Neural cell (in vitro differentiated cells): ENCODE measurements around the gene EPHA2. TPM values are rescaled to one million over a fixed set of nuclear protein-coding genes. Genes with fewer than 3 reads are reported as not detected.
"Not testable (repeated sequence)": the region's sequence is repeated elsewhere in the genome, so short reads cannot be mapped to it uniquely, and the experiment has no call there.

ENCODE experiments used
- H2AFZ ChIP-seq: fragments of 200-600, 300-800 bp; sonication (generic), shearing (Covaris generic); 2 replicates; pipeline ENCODE4 v1.6.0; 2014; ENCODE audit warnings: low read depth, mild to moderate bottlenecking, antibody characterized with exemption, low read length, moderate library complexity
- H3F3A ChIP-seq: fragments of 200-600 bp; shearing (Covaris generic); 2 replicates; pipeline ENCODE4 v1.6.1; 2016; ENCODE audit warnings: mild to moderate bottlenecking, moderate library complexity, mixed read lengths, antibody characterized with exemption, low read length; ENCODE audit not compliant: insufficient read depth, poor library complexity, severe bottlenecking
- H3K27ac ChIP-seq: fragments of 200-600, 300-800 bp; sonication (generic), shearing (Covaris generic); 2 replicates; pipeline ENCODE4 v1.5.1; 2014; ENCODE audit warnings: mild to moderate bottlenecking, low read length, moderate library complexity
- H3K27me3 ChIP-seq: fragments of 300-800, 200-600 bp; sonication (generic), shearing (Covaris generic); 2 replicates; pipeline ENCODE4 v1.6.0; 2014; ENCODE audit warnings: mild to moderate bottlenecking, low read depth, low read length, moderate library complexity; ENCODE audit not compliant: insufficient read depth
- H3K36me3 ChIP-seq: fragments of 300-800, 200-600 bp; sonication (generic), shearing (Covaris generic); 2 replicates; pipeline ENCODE4 v1.5.1; 2014; ENCODE audit warnings: mild to moderate bottlenecking, antibody characterized with exemption, low read length, moderate library complexity; ENCODE audit not compliant: insufficient read depth
- H3K4me2 ChIP-seq: fragments of 300-800, 200-600 bp; sonication (generic), shearing (Covaris generic); 2 replicates; pipeline ENCODE4 v1.6.0; 2014; ENCODE audit warnings: mild to moderate bottlenecking, low read length
- H3K4me3 ChIP-seq: fragments of 300-800, 200-600 bp; sonication (generic), shearing (Covaris generic); 2 replicates; pipeline ENCODE4 v1.5.1; 2014; ENCODE audit warnings: mild to moderate bottlenecking, low read length, moderate library complexity
- H3K79me2 ChIP-seq: fragments of 200-600 bp; shearing (Covaris generic); replicated peaks from 2 replicates; pipeline ENCODE4 v1.6.0; 2014; ENCODE audit warnings: mild to moderate bottlenecking, low read length, moderate library complexity; ENCODE audit not compliant: insufficient read depth
- H3K9ac ChIP-seq: fragments of 300-800, 200-600 bp; sonication (generic), shearing (Covaris generic); 2 replicates; pipeline ENCODE4 v1.6.1; 2016; ENCODE audit warnings: mild to moderate bottlenecking, low read length, mixed read lengths
- H3K9me2 ChIP-seq: fragments of 200-600 bp; shearing (Covaris generic); 2 replicates; pipeline ENCODE4 v1.6.1; 2016; ENCODE audit warnings: mild to moderate bottlenecking, low read length, mixed read lengths; ENCODE audit not compliant: insufficient read depth
- H3K9me3 ChIP-seq: fragments of 200-600, 300-800 bp; sonication (generic), shearing (Covaris generic); 2 replicates; pipeline ENCODE4 v1.6.1; 2016; ENCODE audit warnings: mild to moderate bottlenecking, mixed run types, low read length, moderate library complexity, mixed read lengths
- H4K20me1 ChIP-seq: fragments of 200-600 bp; shearing (Covaris generic); 2 replicates; pipeline ENCODE4 v1.6.1; 2016; ENCODE audit warnings: mild to moderate bottlenecking, mixed run types; ENCODE audit not compliant: insufficient read depth
- EP300 ChIP-seq: fragments of 450-650 bp; conservative IDR thresholded peaks from 2 replicates; pipeline ENCODE4 v1.6.1; 2014; ENCODE audit warnings: antibody characterized with exemption, mild to moderate bottlenecking, moderate library complexity; ENCODE audit not compliant: poor library complexity, severe bottlenecking
- EZH2 ChIP-seq: fragments of 200-600, 300-800 bp; shearing (Covaris generic), sonication (generic); IDR thresholded peaks from 2 replicates; pipeline ENCODE4 v1.6.1; 2014; ENCODE audit warnings: antibody characterized with exemption, low read length, borderline replicate concordance, mild to moderate bottlenecking; ENCODE audit not compliant: insufficient read depth, poor library complexity, severe bottlenecking
- MXI1 ChIP-seq: fragments of 450-650 bp; conservative IDR thresholded peaks from 2 replicates; pipeline ENCODE4 v1.6.1; 2014; ENCODE audit warnings: antibody characterized with exemption, mild to moderate bottlenecking; ENCODE audit not compliant: poor library complexity, severe bottlenecking
- POLR2AphosphoS5 ChIP-seq: IDR thresholded peaks from 2 replicates; pipeline ENCODE4 v1.6.1; 2012
- RAD21 ChIP-seq: fragments of 450-650 bp; conservative IDR thresholded peaks from 2 replicates; pipeline ENCODE4 v1.6.1; 2014; ENCODE audit warnings: antibody characterized with exemption, mild to moderate bottlenecking, moderate library complexity
- SMC3 ChIP-seq: fragments of 450-650 bp; conservative IDR thresholded peaks from 2 replicates; pipeline ENCODE4 v1.6.1; 2014; ENCODE audit warnings: antibody characterized with exemption, mild to moderate bottlenecking, moderate library complexity; ENCODE audit not compliant: poor library complexity
- TAF1 ChIP-seq: IDR thresholded peaks from 2 replicates; pipeline ENCODE4 v1.6.1; 2012; ENCODE audit warnings: low read depth
- polyA plus RNA-seq: library from polyadenylated mRNA; depleted of rRNA; stranded (reverse); fragments of >200 nt; gene quantifications from 2 replicates; pipeline ENCODE4 v1.2.3, GENCODE V29; 2014
- TF ChIP-seq, protein P1 (sequence below): fragments of 450-650 bp; IDR thresholded peaks from 2 replicates; pipeline ENCODE4 v1.5.1; 2014; ENCODE audit warnings: antibody characterized with exemption, mild to moderate bottlenecking, moderate library complexity; ENCODE audit not compliant: poor library complexity, severe bottlenecking
- TF ChIP-seq, protein P2 (sequence below): IDR thresholded peaks from 2 replicates; pipeline ENCODE4 v1.6.1; 2012; ENCODE audit warnings: borderline replicate concordance

Gene EPHA2
- polyA plus RNA-seq, 1 donor from 2014 or later, result 0.63 TPM

DNA sequence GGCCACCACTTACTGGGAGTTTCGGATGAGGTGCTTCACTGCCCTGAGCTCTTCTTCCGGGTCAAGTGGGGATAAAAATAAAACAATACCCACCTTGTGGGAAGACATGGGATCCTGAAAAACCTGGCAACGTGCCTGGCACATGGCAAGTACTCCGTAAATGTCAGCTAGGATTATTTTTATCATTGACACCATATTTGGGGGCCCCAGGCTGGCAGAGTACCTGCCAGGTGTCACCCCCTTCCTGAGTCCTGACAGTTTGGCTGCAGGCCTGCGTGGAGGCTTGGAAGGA, 9.2 kb upstream of the EPHA2 start:
- Histone ChIP-seq H3K27ac (no peak overlapping the region), H3K9me2 (no peaks in the 10 kb centered on the region), H2AFZ (no peak overlapping the region), H3K79me2 (no peaks in the 10 kb centered on the region), H3K9ac (no peak overlapping the region), H3K27me3 (no peaks in the 10 kb centered on the region), H3F3A (no peaks in the 10 kb centered on the region), H3K4me2 (no peak overlapping the region), H3K9me3 (no peaks in the 10 kb centered on the region), H3K36me3 (no peaks in the 10 kb centered on the region), H4K20me1 (no peaks in the 10 kb centered on the region), H3K4me3 (no peak overlapping the region)
- TF ChIP-seq, protein P1, sequence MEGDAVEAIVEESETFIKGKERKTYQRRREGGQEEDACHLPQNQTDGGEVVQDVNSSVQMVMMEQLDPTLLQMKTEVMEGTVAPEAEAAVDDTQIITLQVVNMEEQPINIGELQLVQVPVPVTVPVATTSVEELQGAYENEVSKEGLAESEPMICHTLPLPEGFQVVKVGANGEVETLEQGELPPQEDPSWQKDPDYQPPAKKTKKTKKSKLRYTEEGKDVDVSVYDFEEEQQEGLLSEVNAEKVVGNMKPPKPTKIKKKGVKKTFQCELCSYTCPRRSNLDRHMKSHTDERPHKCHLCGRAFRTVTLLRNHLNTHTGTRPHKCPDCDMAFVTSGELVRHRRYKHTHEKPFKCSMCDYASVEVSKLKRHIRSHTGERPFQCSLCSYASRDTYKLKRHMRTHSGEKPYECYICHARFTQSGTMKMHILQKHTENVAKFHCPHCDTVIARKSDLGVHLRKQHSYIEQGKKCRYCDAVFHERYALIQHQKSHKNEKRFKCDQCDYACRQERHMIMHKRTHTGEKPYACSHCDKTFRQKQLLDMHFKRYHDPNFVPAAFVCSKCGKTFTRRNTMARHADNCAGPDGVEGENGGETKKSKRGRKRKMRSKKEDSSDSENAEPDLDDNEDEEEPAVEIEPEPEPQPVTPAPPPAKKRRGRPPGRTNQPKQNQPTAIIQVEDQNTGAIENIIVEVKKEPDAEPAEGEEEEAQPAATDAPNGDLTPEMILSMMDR, result no peak
- TF ChIP-seq TAF1 (no peak), RAD21 (no peak), EP300 (no peak), EZH2 (no peak), POLR2AphosphoS5 (no peak), MXI1 (no peak)
- TF ChIP-seq, protein P2, sequence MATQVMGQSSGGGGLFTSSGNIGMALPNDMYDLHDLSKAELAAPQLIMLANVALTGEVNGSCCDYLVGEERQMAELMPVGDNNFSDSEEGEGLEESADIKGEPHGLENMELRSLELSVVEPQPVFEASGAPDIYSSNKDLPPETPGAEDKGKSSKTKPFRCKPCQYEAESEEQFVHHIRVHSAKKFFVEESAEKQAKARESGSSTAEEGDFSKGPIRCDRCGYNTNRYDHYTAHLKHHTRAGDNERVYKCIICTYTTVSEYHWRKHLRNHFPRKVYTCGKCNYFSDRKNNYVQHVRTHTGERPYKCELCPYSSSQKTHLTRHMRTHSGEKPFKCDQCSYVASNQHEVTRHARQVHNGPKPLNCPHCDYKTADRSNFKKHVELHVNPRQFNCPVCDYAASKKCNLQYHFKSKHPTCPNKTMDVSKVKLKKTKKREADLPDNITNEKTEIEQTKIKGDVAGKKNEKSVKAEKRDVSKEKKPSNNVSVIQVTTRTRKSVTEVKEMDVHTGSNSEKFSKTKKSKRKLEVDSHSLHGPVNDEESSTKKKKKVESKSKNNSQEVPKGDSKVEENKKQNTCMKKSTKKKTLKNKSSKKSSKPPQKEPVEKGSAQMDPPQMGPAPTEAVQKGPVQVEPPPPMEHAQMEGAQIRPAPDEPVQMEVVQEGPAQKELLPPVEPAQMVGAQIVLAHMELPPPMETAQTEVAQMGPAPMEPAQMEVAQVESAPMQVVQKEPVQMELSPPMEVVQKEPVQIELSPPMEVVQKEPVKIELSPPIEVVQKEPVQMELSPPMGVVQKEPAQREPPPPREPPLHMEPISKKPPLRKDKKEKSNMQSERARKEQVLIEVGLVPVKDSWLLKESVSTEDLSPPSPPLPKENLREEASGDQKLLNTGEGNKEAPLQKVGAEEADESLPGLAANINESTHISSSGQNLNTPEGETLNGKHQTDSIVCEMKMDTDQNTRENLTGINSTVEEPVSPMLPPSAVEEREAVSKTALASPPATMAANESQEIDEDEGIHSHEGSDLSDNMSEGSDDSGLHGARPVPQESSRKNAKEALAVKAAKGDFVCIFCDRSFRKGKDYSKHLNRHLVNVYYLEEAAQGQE, result no peak

DNA sequence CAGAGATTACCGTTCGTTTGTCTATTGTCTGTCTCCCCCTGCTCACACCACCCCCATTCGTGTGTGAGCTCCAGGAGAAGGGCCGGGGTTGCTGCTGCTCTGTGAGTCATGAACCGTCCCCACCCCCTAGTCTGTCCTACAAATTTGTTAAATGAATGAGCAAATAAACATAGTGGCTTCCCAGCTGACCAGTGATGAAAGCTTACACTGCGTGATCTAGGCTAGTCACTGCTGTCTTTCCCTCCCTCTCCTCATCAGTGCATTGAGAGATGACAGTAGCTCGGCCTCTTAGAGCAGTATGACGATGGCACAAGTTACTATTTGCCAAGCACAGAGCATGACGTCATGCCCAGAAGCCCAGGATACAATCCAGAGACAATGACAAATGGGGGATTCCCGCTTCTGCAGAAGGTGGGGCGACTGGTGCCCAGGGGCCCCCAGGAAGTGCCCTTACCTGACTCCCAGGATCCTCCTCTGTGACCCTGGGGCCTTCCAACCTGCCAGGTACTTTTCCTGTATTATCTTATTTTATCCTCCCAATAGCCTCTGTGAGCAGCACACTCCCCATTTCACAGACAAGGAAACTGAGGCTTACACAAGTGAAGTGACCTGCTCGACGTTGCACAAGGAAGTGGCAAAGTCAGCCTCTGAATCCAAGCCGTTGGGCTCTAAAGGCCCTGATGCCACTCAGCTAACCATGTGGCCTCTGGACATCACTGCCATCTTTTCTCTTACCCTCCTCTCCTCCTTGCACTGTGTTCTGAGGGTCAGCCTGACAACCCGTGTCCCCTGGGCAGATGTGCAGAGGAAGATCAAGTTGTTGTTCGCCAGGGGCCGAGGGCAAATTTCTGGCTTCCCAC, 8.6 kb upstream of the EPHA2 start:
- H3F3A ChIP-seq, result no peaks in the 10 kb centered on the region
- no peak overlapping the region for H3K27ac ChIP-seq
- no peak overlapping the region for H3K4me3 ChIP-seq
- no peak for TF ChIP-seq SMC3
- no peaks in the 10 kb centered on the region for H3K79me2 ChIP-seq
- no peaks in the 10 kb centered on the region for H4K20me1 ChIP-seq
- no peaks in the 10 kb centered on the region for H3K9me3 ChIP-seq
- H2AFZ ChIP-seq, result no peak overlapping the region
- no peaks in the 10 kb centered on the region for H3K27me3 ChIP-seq
- H3K36me3 ChIP-seq, result no peaks in the 10 kb centered on the region
- no peak overlapping the region for H3K4me2 ChIP-seq
- H3K9ac ChIP-seq, result no peak overlapping the region
- no peaks in the 10 kb centered on the region for H3K9me2 ChIP-seq

DNA sequence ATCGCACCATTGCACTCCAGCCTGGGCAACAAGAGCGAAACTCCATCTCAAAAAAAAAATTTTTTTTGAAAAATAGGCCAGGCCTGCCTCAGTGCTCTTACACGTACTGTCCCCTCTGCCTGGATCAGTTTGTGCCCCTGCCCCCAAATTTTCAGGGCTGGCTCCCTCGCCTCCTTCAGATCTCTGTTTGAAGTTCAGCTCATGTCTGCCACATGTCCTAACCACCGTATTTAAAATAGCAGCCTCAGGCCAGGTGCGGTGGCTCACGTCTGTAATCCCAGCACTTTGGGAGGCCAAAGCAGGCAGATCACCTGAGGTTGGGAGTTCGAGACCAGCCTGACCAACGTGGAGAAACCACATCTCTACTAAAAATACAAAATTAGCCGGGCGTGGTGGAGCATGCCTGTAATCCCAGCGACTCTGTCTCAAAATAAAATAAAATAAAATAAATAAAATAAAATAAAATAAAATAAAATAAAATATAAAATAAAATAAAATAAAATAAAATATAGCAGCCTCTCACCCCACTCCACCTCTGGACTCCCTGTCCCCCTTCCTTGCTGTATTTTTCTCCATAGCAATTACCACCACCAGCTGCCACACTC, 7.8 kb upstream of the EPHA2 start:
- H3K79me2 ChIP-seq, H3K9me3 ChIP-seq, H2AFZ ChIP-seq, H3F3A ChIP-seq, H3K4me3 ChIP-seq, H3K27ac ChIP-seq, H3K27me3 ChIP-seq, H3K36me3 ChIP-seq, H3K4me2 ChIP-seq, H3K9me2 ChIP-seq, H3K9ac ChIP-seq, H4K20me1 ChIP-seq: not testable (repeated sequence)
